GM18498 (cell line): ENCODE measurements around the gene S1PR5.

Source experiments
- ATAC-seq: cut with Tn5 transposase; IDR thresholded peaks from one replicate; pipeline ENCODE4 v1.9.1; 2021; ENCODE audit warnings: mild to moderate bottlenecking, moderate library complexity; ENCODE audit not compliant: unreplicated experiment

The S1PR5 gene

DNA sequence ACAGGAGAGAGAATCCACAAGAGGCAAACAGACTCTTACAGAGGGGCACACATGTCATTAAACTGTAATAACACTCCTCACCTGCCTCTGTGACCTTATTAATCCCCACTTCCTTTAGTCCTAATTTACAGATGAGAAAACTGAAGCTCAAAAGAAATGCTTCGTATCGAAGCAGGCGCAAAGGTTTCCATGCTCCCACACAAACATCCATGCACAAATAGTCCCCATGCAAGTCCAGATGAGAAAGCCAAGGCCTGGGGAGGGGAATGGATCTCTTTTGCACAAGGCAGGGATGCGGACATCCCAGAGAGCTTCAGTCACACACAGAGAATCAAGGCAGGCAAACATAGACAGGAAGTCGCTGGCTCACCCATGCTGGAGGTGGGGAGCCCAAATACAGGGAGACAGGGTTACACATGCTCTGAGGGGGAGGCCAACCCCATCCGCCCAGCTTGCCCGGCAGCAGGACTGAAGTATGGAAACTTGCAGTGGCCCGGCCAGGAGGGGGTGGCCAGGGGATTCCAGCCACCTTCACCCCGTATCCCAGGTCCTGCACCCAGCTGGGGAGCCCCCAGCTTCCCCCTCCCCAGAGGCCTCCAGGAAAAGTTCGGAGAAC is 468 bp downstream of the S1PR5 start:
- ATAC-seq = no peak

DNA sequence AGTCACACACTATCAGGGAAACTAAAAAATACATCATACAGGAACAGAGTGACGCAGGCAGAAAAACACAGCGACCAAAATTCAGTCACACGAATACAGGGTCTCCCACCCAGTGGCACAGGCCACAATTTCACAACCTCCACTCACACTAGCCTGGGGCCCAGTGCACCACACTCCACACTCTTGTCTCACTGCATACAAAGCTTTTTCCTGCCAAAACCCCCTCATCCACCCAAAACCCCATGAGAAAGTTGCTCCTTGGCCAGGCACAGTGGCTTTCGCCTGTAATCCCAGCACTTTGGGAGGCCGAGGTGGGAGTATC is 1.2 kb downstream of the S1PR5 start:
- no peak for ATAC-seq

GRCh38 chr19:10514211-10515145 is 2.8 kb downstream of the S1PR5 start:
- no peak for ATAC-seq

- ATAC-seq = no peak
These were observed 4.0 kb downstream of the S1PR5 start for GRCh38 chr19:10513223-10513622.

DNA sequence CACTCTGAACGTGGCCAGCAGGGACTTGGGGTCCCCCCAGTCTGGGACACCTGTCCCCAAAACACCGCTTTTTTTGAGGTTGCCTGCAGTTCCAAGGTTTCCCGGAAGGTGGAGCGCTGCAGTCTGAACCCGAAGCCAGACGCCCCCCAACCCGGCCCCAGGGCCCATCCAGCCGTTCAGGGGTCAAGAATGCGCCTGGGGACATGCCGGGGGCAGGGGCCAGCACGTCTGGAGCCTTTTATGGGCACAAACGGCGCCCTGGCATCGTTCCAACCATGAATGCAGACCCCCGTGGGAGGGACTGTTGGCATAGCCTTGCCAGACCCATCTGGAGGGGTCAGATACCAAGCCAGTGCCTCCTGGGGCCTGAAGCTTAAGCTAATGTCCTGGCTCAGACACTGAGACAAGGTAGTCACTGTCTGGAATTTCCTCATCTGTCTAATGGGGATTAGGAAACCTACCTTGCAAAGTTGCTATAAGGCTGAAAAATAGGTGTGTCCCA is 6.9 kb downstream of the S1PR5 start:
- no peak for ATAC-seq

DNA sequence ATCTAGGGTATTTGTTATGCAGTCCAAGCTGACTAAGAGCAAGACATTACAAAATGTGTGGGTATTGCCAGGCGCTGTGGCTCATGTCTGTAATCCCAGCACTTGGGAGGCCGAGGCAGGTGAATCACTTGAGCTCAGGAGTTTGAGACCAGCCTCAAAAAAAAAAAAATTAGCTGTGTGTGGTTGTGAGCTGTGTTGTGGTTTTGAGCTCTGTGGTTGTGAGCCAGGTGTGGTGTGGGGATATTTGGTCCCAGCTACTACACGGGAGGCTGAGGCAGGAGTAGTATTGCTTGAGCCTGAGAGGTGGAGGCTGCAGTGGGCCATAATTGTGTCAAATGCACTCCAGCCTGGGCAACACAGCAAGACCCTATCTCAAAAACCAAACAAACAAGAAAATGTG is 8.5 kb downstream of the S1PR5 start:
- no peak for ATAC-seq

DNA sequence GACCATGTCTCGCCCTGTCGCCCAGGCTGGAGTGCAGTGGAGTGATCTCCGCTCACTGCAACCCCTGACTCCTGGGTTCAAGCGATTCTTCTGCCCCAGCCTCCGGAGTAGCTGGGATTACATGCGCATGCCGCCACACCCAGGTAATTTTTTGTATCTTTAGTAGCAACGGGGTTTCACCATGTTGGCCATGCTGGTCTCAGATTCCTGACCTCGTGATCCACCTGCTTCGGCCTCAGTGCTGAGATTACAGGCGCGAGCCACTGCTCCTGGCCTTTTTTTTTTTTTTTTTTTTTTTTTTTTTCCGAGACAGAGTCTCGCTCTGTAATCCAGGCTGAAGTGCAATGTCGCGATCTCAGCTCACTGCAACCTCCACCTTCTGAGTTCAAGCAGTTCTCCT is 9.2 kb downstream of the S1PR5 start:
- no peak for ATAC-seq

DNA sequence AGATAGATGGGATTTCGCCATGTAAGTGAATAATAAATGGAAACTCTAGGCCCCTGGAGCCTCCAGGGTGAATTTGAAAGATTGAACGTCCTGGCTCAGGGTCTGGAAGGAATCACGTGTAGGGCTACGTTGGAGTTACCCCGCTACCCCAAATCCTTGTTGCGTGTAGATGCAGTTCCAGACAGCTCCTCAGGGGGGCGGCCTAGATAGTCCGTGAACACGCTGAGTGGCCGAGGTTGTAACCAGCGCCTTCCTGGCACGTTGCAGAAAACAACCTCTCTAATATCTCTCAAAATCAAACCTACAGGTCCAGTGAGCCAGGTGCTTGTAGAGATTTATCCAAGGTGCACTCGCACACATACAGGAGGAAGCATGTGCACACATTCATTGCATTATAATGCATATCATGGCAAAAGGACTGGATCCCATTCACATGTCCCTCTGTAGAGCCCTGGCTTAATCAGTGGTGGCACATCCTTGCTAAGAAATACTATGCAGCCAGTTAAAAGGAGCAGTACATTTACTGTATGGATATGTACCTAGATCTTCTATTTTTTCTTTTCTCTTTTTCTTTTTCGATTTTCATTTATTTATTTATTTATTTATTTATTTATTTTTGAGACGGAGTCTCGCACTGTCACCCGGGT is 11.5 kb downstream of the S1PR5 start:
- no peak for ATAC-seq

- ATAC-seq = no peak
These were observed 14.1 kb downstream of the S1PR5 start, which contains the start of gene KEAP1 for GRCh38 chr19:10503002-10503789. KEAP1 (minus strand) TSS chr19:10503356; CDS start chr19:10500033, 3,323 bp downstream.

GRCh38 chr19:10502524-10503001 is 14.7 kb downstream of the S1PR5 start:
- peak; percentile 81 for ATAC-seq

DNA sequence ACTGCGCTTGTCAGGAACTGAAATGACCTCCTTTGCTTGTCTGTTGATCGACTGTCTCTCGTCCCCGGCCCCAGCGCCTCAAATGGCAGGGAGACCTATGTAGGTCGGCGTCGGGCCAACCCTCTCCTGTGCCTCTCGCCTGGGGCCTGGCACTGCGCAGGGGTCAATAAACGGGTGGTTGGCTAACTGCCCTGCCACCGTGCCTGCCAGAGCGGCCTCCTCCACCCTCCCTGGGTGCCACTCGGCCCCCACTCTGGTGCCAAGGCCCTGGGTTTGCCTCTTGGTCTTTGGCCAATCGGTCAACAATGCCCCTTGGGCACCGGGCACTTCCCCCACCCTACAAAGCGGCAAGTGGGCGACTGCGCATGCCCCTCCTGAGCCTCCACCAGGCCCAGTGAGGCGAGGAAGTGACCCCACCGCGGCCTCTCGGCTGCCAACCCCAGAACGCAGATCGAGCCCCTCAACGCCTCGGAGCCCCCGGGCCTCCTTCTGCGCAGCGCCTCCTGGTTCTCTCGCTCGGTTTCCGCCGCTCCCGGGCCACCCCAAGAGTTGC is 15.2 kb downstream of the S1PR5 start:
- peak; percentile 50 for ATAC-seq

GRCh38 chr19:10500247-10500592 is 17.0 kb downstream of the S1PR5 start:
- ATAC-seq = no peak

DNA sequence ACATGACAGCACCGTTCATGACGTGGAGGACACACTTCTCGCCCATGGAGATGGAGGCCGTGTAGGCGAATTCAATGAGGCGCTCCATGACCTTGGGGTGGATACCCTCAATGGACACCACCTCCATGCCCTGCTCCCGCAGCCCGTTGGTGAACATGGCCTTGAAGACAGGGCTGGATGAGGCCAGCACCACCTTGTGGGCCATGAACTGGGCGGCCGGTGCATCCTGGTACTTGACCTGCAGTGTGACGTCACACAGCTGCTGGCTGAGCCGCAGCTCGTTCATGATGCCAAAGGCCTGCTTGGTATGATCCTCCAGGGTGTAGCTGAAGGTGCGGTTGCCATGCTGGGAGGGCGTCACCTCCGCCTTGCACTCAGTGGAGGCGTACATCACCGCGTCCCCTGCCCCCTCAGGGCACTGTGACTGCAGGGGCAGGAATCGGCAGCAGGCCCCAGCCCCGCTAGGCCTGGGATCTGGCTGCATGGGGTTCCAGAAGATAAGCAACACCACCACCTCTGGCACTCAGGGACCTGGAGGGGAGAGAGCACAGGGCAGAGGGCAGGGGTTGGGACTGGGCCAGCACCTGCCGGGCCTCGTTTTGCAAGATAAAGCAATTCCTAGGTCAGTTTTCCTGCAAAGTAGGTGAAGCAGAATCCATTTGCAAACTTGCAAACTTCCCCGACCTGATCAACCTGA is 17.5 kb downstream of the S1PR5 start:
- ATAC-seq = no peak

DNA sequence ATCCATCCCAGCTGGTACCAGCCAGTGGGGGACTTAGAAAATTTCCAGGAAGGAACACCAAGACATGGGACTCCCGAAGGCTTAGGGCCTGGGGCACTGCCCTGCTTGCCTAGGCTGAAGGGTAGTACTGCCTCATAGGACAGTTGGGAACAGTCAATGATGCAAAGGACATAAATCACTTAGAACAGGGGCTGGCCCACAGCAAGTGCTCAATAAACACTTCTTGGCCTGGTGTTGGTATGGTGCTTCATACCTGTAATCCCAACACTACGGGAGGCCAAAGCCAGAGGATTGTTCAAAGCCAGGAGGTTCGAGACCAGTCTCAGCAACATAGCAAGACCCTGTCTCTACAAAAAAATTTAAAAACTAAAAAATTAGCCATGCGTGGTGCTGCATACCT is 19.9 kb downstream of the S1PR5 start:
- no peak for ATAC-seq

- ATAC-seq = no peak
These were observed 25.7 kb downstream of the S1PR5 start for GRCh38 chr19:10491472-10492047.

DNA sequence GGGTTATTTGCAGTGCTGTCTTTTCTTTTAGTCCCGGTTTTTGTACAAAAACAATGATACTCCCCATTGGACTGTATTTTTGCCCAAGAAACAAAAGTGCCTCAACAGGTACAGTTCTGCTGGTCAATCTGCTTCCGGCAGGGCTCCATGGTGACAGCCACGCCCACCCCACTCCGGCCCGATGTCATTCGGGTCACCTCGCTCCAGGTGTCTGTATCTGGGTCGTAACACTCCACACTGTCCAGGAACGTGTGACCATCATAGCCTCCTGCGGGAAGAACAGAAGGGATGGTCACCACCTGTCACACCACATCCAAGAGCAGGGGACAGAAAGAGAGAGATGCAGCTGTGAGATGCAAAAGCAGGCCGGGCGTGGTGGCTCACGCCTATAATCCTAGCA is 30.7 kb downstream of the S1PR5 start:
- ATAC-seq = no peak

- ATAC-seq = no peak
These were observed 38.3 kb downstream of the S1PR5 start for GRCh38 chr19:10478903-10479384.

- ATAC-seq = no peak
These were observed 38.8 kb downstream of the S1PR5 start for GRCh38 chr19:10478476-10478875.

DNA sequence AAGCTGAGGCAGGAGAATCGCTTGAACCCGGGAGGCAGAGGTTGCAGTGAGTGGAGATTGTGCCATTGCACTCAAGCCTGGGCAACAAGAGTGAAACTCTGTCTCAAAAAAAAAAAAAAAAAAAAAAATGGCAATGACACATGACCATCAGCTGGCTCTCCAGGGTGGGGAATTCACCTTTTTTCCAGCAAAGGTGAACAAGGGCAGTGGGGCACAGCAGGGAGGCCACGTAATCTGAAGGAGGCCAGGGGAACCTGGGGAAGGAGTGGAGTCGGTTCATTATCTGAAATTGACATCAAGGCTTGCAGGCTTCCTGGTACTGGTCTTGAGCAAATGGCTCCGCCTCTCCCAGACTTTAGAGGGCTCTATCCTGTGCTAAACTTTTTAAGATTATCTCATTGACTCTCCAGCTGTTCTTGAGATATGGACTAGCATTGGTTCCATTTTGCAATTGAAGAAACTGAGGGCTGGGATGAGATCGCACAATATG is 42.2 kb downstream of the S1PR5 start:
- ATAC-seq = no peak
